GM23338 (cell line): ENCODE measurements around the gene NINL. TPM values are rescaled to one million over a fixed set of nuclear protein-coding genes. Genes with fewer than 3 reads are reported as not detected.

ENCODE experiments used
- ATAC-seq: fragments of 200-7000 bp; cut with Tn5 transposase; 3 replicates; pipeline ENCODE4 v1.9.1; 2020
- DNase-seq: peaks from one replicate; pipeline ENCODE4 v3.0.0-alpha.2; 2015; ENCODE audit warnings: low spot score
- H2AFZ ChIP-seq: fragments of 200-600 bp; sonication (generic); 2 replicates; pipeline ENCODE4 v1.8.0; 2016; ENCODE audit warnings: antibody characterized with exemption, mild to moderate bottlenecking, moderate library complexity
- H3F3A ChIP-seq: fragments of 200-600 bp; sonication (generic); replicated peaks from 2 replicates; pipeline ENCODE4 v1.8.0; 2017; ENCODE audit warnings: antibody characterized with exemption, mixed run types, low read depth
- H3K27ac ChIP-seq: fragments of 200-600 bp; sonication (generic); 2 replicates; pipeline ENCODE4 v1.6.1; 2016; ENCODE audit warnings: low read depth
- H3K27me3 ChIP-seq: fragments of 200-600 bp; sonication (generic); 2 replicates; pipeline ENCODE4 v1.8.0; 2016; ENCODE audit warnings: mild to moderate bottlenecking, mixed run types, moderate library complexity; ENCODE audit not compliant: insufficient read depth
- H3K36me3 ChIP-seq: fragments of 200-600 bp; sonication (generic); 2 replicates; pipeline ENCODE4 v1.8.0; 2016; ENCODE audit warnings: mild to moderate bottlenecking; ENCODE audit not compliant: insufficient read depth
- H3K4me1 ChIP-seq: fragments of 200-600 bp; sonication (generic); 2 replicates; pipeline ENCODE4 v1.8.0; 2016; ENCODE audit warnings: mild to moderate bottlenecking, moderate library complexity; ENCODE audit not compliant: insufficient read depth
- H3K4me2 ChIP-seq: fragments of 200-600 bp; sonication (generic); 2 replicates; pipeline ENCODE4 v1.7.1; 2017; ENCODE audit warnings: mixed run types
- H3K4me3 ChIP-seq: fragments of 200-600 bp; sonication (generic); 2 replicates; pipeline ENCODE4 v1.6.1; 2016; ENCODE audit warnings: mixed run types
- H3K79me2 ChIP-seq: fragments of 200-600 bp; sonication (generic); replicated peaks from 2 replicates; pipeline ENCODE4 v1.8.0; 2017; ENCODE audit warnings: mild to moderate bottlenecking; ENCODE audit not compliant: insufficient read depth
- H3K9me2 ChIP-seq: fragments of 200-600 bp; sonication (generic); 2 replicates; pipeline ENCODE4 v1.8.0; 2017; ENCODE audit not compliant: insufficient read depth
- H4K20me1 ChIP-seq: fragments of 200-600 bp; sonication (generic); replicated peaks from 2 replicates; pipeline ENCODE4 v1.8.0; 2017; ENCODE audit warnings: mild to moderate bottlenecking; ENCODE audit not compliant: insufficient read depth
- H3K27ac Mint-ChIP-seq: 2 replicates; pipeline ENCODE4 v1.8.0; 2020; ENCODE audit warnings: inconsistent platforms, mild to moderate bottlenecking, moderate library complexity, mixed read lengths
- H3K27me3 Mint-ChIP-seq: 3 replicates; pipeline ENCODE4 v1.8.0; 2022; ENCODE audit warnings: low read depth, mild to moderate bottlenecking, moderate library complexity, mixed read lengths, inconsistent platforms; ENCODE audit not compliant: insufficient read depth, poor library complexity
- H3K36me3 Mint-ChIP-seq: 3 replicates; pipeline ENCODE4 v1.8.0; 2021; ENCODE audit warnings: low read depth, mild to moderate bottlenecking, inconsistent platforms, moderate library complexity, mixed read lengths
- H3K4me1 Mint-ChIP-seq: 3 replicates; pipeline ENCODE4 v1.8.0; 2020; ENCODE audit warnings: mild to moderate bottlenecking, inconsistent platforms, mixed read lengths
- H3K4me3 Mint-ChIP-seq: 3 replicates; pipeline ENCODE4 v1.8.0; 2021; ENCODE audit warnings: moderate library complexity, mild to moderate bottlenecking, inconsistent platforms, mixed read lengths
- H3K9me3 Mint-ChIP-seq: 3 replicates; pipeline ENCODE4 v1.8.0; 2020; ENCODE audit warnings: moderate library complexity, mild to moderate bottlenecking, inconsistent platforms, mixed read lengths
- CREB1 ChIP-seq: fragments of 250-450 bp; sonication (Bioruptor Pico); IDR thresholded peaks from 2 replicates; pipeline ENCODE4 v1.5.0; 2020; ENCODE audit warnings: low read depth, mild to moderate bottlenecking, moderate library complexity
- EZH2 ChIP-seq: fragments of 200-600 bp; sonication (generic); IDR thresholded peaks from one replicate; pipeline ENCODE4 v1.8.0; 2017; ENCODE audit warnings: antibody characterized with exemption, mild to moderate bottlenecking, low read depth; ENCODE audit not compliant: unreplicated experiment
- EZH2phosphoT487 ChIP-seq: fragments of 200-600 bp; sonication (generic); IDR thresholded peaks from one replicate; pipeline ENCODE4 v1.8.1; 2018; ENCODE audit warnings: antibody characterized with exemption; ENCODE audit not compliant: unreplicated experiment
- JUNB ChIP-seq: IDR thresholded peaks from one replicate; pipeline ENCODE4 v1.6.1; 2016; ENCODE audit warnings: antibody characterized with exemption; ENCODE audit not compliant: unreplicated experiment
- NANOG ChIP-seq: IDR thresholded peaks from 2 replicates; pipeline ENCODE4 v1.6.1; 2016; ENCODE audit warnings: antibody characterized with exemption, borderline replicate concordance
- POLR2AphosphoS5 ChIP-seq: IDR thresholded peaks from 2 replicates; pipeline ENCODE4 v1.6.1; 2016; ENCODE audit warnings: antibody characterized with exemption, low read depth
- STAT1 ChIP-seq: IDR thresholded peaks from one replicate; pipeline ENCODE4 v1.6.1; 2016; ENCODE audit warnings: antibody characterized with exemption; ENCODE audit not compliant: unreplicated experiment
- ZNF114 ChIP-seq: fragments of 250-450 bp; sonication (Bioruptor Pico); IDR thresholded peaks from 2 replicates; pipeline ENCODE4 v1.5.0; 2020; ENCODE audit warnings: mild to moderate bottlenecking, moderate library complexity
- ZNF331 ChIP-seq: fragments of 250-450 bp; sonication (Bioruptor Pico); IDR thresholded peaks from 2 replicates; pipeline ENCODE4 v1.5.0; 2020; ENCODE audit warnings: low read depth, mild to moderate bottlenecking, moderate library complexity
- polyA plus RNA-seq: library from polyadenylated mRNA; unstranded; fragments of >200 nt; fragmentation: Nextera tagmentation; extraction: Ambion mirVana; gene quantifications from 2 replicates; pipeline ENCODE4 v1.2.1, GENCODE V29; 2016
- total RNA-seq: library from RNA; depleted of rRNA; stranded (reverse); fragments of >200 nt; shearing (Covaris generic); gene quantifications from 2 replicates; pipeline ENCODE4 v1.2.3, GENCODE V29; 2014
- TF ChIP-seq, protein P1 (sequence below), 2 experiments: fragments of 200-600 bp in 1 of 2; sonication (generic) in 1 of 2; conservative IDR thresholded peaks; 2 replicates each; pipeline versions ENCODE4 v1.5.1 to v1.6.1; 2016 to 2017; ENCODE audit warnings: antibody characterized with exemption in 2 of 2, low read depth in 2 of 2, mild to moderate bottlenecking in 2 of 2, moderate library complexity in 1 of 2
- TF ChIP-seq, protein P2 (sequence below): IDR thresholded peaks from 2 replicates; pipeline ENCODE4 v1.6.1; 2016; ENCODE audit warnings: antibody characterized with exemption
- TF ChIP-seq, protein P3 (sequence below): IDR thresholded peaks from one replicate; pipeline ENCODE4 v1.6.1; 2018; ENCODE audit warnings: antibody characterized with exemption; ENCODE audit not compliant: unreplicated experiment
- TF ChIP-seq, protein P4 (sequence below): fragments of 250-450 bp; sonication (Bioruptor Pico); IDR thresholded peaks from 2 replicates; pipeline ENCODE4 v1.5.0; 2020; ENCODE audit warnings: mild to moderate bottlenecking, moderate library complexity

The NINL gene
- total and polyA plus RNA-seq, 2 experiments from 2014 or later: 18.0 to 31.2 TPM

DNA sequence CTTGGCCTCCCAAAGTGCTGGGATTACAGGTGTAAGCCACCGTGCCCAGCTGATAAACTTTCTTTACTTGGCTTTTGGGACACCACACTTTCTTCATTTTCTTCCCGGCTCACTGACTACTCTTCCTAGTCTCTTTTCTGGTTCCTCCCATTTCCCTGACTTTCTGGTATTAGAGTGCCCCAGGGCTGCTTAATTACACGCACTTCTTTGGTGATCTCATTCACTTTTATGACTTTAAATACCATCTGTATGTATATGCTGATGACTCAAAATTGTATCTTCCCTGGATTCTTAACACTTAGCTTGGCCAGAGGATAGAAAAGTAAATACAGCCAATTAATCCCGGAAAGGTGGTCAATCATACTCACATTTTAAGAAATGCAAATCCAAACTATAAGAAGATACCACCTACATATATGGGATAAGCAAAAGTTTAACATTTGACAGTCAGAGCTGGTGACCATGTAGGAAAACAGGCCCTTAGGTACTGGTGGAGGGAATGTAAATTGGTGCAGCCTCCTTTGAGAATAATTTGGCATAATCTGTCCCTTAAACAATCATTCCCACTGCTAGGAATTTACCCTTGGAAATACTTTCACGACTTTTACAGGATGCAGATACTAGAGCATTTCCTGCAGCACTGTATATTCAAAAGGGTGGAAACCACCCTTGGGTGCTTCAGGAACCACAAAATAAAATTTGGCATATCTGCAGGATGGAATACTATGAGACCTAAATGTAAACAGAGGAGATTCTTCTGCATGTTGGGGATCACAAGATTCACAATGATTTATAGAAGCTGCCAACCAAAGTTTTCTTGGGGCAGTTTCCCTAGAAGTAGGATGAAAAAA is 47.8 kb upstream of the NINL start:
- H3K9me3 Mint-ChIP-seq: peaks cover 34% of the 10 kb centered on the region
- H2AFZ ChIP-seq: no peak overlapping the region
- DNase-seq (no peak), ATAC-seq (no peak)
- H3K27ac ChIP-seq: no peak overlapping the region
- H4K20me1 ChIP-seq: no peaks in the 10 kb centered on the region
- no peaks in the 10 kb centered on the region for H3F3A ChIP-seq
- no peaks in the 10 kb centered on the region for H3K9me2 ChIP-seq
- H3K4me2 ChIP-seq: no peak overlapping the region
- no peak overlapping the region for H3K4me3 Mint-ChIP-seq
- 0 out of 2 replicates have a peak, but pooled peaks cover 3% of the 10 kb centered on the region for H3K79me2 ChIP-seq
- H3K27me3 Mint-ChIP-seq: peaks cover 2% of the 10 kb centered on the region
- H3K4me3 ChIP-seq: no peak overlapping the region
- peaks cover 20% of the 10 kb centered on the region; the same call in 1 of the 2 replicates for H3K36me3 ChIP-seq
- no peaks in the 10 kb centered on the region for H3K4me1 Mint-ChIP-seq
- H3K36me3 Mint-ChIP-seq: peaks cover 55% of the 10 kb centered on the region
- no peaks in the 10 kb centered on the region for H3K4me1 ChIP-seq
- no peaks in the 10 kb centered on the region for H3K27me3 ChIP-seq
- no peak overlapping the region for H3K27ac Mint-ChIP-seq
- TF ChIP-seq, protein P1, sequence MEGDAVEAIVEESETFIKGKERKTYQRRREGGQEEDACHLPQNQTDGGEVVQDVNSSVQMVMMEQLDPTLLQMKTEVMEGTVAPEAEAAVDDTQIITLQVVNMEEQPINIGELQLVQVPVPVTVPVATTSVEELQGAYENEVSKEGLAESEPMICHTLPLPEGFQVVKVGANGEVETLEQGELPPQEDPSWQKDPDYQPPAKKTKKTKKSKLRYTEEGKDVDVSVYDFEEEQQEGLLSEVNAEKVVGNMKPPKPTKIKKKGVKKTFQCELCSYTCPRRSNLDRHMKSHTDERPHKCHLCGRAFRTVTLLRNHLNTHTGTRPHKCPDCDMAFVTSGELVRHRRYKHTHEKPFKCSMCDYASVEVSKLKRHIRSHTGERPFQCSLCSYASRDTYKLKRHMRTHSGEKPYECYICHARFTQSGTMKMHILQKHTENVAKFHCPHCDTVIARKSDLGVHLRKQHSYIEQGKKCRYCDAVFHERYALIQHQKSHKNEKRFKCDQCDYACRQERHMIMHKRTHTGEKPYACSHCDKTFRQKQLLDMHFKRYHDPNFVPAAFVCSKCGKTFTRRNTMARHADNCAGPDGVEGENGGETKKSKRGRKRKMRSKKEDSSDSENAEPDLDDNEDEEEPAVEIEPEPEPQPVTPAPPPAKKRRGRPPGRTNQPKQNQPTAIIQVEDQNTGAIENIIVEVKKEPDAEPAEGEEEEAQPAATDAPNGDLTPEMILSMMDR (conservative IDR thresholded peaks at IDR 0.05; ENCODE audit: low read depth in 2 of 2): no peak
- TF ChIP-seq, protein P2, sequence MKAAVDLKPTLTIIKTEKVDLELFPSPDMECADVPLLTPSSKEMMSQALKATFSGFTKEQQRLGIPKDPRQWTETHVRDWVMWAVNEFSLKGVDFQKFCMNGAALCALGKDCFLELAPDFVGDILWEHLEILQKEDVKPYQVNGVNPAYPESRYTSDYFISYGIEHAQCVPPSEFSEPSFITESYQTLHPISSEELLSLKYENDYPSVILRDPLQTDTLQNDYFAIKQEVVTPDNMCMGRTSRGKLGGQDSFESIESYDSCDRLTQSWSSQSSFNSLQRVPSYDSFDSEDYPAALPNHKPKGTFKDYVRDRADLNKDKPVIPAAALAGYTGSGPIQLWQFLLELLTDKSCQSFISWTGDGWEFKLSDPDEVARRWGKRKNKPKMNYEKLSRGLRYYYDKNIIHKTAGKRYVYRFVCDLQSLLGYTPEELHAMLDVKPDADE: no peak
- TF ChIP-seq EZH2: no peak
- no peak for TF ChIP-seq JUNB
- TF ChIP-seq, protein P3, sequence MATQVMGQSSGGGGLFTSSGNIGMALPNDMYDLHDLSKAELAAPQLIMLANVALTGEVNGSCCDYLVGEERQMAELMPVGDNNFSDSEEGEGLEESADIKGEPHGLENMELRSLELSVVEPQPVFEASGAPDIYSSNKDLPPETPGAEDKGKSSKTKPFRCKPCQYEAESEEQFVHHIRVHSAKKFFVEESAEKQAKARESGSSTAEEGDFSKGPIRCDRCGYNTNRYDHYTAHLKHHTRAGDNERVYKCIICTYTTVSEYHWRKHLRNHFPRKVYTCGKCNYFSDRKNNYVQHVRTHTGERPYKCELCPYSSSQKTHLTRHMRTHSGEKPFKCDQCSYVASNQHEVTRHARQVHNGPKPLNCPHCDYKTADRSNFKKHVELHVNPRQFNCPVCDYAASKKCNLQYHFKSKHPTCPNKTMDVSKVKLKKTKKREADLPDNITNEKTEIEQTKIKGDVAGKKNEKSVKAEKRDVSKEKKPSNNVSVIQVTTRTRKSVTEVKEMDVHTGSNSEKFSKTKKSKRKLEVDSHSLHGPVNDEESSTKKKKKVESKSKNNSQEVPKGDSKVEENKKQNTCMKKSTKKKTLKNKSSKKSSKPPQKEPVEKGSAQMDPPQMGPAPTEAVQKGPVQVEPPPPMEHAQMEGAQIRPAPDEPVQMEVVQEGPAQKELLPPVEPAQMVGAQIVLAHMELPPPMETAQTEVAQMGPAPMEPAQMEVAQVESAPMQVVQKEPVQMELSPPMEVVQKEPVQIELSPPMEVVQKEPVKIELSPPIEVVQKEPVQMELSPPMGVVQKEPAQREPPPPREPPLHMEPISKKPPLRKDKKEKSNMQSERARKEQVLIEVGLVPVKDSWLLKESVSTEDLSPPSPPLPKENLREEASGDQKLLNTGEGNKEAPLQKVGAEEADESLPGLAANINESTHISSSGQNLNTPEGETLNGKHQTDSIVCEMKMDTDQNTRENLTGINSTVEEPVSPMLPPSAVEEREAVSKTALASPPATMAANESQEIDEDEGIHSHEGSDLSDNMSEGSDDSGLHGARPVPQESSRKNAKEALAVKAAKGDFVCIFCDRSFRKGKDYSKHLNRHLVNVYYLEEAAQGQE: no peak
- no peak for TF ChIP-seq ZNF114 (CRISPR knock-in tag)
- TF ChIP-seq ZNF331 (CRISPR knock-in tag): no peak
- no peak for TF ChIP-seq EZH2phosphoT487
- no peak for TF ChIP-seq NANOG
- no peak for TF ChIP-seq POLR2AphosphoS5
- TF ChIP-seq CREB1: no peak
- TF ChIP-seq, protein P4, sequence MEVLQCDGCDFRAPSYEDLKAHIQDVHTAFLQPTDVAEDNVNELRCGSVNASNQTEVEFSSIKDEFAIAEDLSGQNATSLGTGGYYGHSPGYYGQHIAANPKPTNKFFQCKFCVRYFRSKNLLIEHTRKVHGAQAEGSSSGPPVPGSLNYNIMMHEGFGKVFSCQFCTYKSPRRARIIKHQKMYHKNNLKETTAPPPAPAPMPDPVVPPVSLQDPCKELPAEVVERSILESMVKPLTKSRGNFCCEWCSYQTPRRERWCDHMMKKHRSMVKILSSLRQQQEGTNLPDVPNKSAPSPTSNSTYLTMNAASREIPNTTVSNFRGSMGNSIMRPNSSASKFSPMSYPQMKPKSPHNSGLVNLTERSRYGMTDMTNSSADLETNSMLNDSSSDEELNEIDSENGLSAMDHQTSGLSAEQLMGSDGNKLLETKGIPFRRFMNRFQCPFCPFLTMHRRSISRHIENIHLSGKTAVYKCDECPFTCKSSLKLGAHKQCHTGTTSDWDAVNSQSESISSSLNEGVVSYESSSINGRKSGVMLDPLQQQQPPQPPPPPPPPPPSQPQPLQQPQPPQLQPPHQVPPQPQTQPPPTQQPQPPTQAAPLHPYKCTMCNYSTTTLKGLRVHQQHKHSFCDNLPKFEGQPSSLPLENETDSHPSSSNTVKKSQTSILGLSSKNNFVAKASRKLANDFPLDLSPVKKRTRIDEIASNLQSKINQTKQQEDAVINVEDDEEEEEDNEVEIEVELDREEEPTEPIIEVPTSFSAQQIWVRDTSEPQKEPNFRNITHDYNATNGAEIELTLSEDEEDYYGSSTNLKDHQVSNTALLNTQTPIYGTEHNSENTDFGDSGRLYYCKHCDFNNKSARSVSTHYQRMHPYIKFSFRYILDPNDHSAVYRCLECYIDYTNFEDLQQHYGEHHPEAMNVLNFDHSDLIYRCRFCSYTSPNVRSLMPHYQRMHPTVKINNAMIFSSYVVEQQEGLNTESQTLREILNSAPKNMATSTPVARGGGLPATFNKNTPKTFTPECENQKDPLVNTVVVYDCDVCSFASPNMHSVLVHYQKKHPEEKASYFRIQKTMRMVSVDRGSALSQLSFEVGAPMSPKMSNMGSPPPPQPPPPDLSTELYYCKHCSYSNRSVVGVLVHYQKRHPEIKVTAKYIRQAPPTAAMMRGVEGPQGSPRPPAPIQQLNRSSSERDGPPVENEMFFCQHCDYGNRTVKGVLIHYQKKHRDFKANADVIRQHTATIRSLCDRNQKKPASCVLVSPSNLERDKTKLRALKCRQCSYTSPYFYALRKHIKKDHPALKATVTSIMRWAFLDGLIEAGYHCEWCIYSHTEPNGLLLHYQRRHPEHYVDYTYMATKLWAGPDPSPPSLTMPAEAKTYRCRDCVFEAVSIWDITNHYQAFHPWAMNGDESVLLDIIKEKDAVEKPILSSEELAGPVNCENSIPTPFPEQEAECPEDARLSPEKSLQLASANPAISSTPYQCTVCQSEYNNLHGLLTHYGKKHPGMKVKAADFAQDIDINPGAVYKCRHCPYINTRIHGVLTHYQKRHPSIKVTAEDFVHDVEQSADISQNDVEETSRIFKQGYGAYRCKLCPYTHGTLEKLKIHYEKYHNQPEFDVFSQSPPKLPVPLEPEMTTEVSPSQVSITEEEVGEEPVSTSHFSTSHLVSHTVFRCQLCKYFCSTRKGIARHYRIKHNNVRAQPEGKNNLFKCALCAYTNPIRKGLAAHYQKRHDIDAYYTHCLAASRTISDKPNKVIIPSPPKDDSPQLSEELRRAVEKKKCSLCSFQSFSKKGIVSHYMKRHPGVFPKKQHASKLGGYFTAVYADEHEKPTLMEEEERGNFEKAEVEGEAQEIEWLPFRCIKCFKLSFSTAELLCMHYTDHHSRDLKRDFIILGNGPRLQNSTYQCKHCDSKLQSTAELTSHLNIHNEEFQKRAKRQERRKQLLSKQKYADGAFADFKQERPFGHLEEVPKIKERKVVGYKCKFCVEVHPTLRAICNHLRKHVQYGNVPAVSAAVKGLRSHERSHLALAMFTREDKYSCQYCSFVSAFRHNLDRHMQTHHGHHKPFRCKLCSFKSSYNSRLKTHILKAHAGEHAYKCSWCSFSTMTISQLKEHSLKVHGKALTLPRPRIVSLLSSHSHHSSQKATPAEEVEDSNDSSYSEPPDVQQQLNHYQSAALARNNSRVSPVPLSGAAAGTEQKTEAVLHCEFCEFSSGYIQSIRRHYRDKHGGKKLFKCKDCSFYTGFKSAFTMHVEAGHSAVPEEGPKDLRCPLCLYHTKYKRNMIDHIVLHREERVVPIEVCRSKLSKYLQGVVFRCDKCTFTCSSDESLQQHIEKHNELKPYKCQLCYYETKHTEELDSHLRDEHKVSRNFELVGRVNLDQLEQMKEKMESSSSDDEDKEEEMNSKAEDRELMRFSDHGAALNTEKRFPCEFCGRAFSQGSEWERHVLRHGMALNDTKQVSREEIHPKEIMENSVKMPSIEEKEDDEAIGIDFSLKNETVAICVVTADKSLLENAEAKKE (CRISPR knock-in tag): no peak
- TF ChIP-seq STAT1: no peak
